NT2/D1 (cell line): ENCODE results near the gene DTWD2.
"Not testable (repeated sequence)": the region's sequence is repeated elsewhere in the genome, so short reads cannot be mapped to it uniquely, and the experiment has no call there.

Experiments
- DNase-seq: peaks from one replicate; pipeline ENCODE4 v3.0.0-alpha.2; 2011; ENCODE audit warnings: low read depth, low spot score
- H3K27me3 ChIP-seq: 2 replicates; pipeline ENCODE4 v1.6.0; 2011; ENCODE audit warnings: mild to moderate bottlenecking; ENCODE audit not compliant: insufficient read length, insufficient read depth
- H3K36me3 ChIP-seq: 2 replicates; pipeline ENCODE4 v1.6.1; 2011; ENCODE audit warnings: mild to moderate bottlenecking, low read length, mixed read lengths; ENCODE audit not compliant: insufficient read depth, insufficient read length
- H3K4me1 ChIP-seq: 2 replicates; pipeline ENCODE4 v1.5.1; 2011; ENCODE audit not compliant: insufficient read depth, insufficient read length
- H3K4me3 ChIP-seq: 2 replicates; pipeline ENCODE4 v1.5.1; 2011; ENCODE audit warnings: low read depth; ENCODE audit not compliant: insufficient read length
- H3K9ac ChIP-seq: 2 replicates; pipeline ENCODE4 v1.6.0; 2011; ENCODE audit warnings: low read depth; ENCODE audit not compliant: insufficient read length
- H3K9me3 ChIP-seq: 2 replicates; pipeline ENCODE4 v1.5.1; 2011; ENCODE audit warnings: mild to moderate bottlenecking, low read length; ENCODE audit not compliant: insufficient read depth
- SUZ12 ChIP-seq: IDR thresholded peaks from 2 replicates; pipeline ENCODE4 v1.6.1; 2011; ENCODE audit not compliant: insufficient read length, insufficient read depth; ENCODE audit errors: extremely low read depth
- YY1 ChIP-seq: IDR thresholded peaks from 2 replicates; pipeline ENCODE4 v1.6.1; 2011; ENCODE audit not compliant: insufficient read length, insufficient read depth
- ZNF274 ChIP-seq: IDR thresholded peaks from 2 replicates; pipeline ENCODE4 v1.6.1; 2011; ENCODE audit warnings: mild to moderate bottlenecking, low read depth, low read length

DTWD2 gene

DNA sequence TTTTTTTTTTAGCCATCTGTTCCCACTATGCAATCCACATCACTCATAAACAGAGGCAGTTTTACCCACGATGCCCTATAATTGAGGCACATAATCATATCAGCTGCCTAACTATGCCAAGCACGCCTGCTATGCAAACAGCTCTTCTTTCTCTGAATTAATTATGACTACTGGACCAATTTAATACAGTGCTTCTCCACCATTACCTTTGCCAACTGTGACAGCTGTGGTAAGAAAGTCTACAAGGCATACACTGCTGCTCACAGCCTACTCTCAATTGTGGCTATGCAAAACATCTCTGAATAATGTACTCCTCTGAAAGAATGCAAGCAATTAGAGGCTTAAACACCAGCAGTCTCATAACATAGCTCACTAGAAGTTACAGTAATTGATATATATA lies 97.1 kb downstream of the DTWD2 start:
- Histone ChIP-seq H3K27me3 (no peaks in the 10 kb centered on the region), H3K9ac (no peak overlapping the region), H3K4me1 (no peaks in the 10 kb centered on the region), H3K9me3 (no peaks in the 10 kb centered on the region), H3K36me3 (peaks cover 4% of the 10 kb centered on the region), H3K4me3 (no peak overlapping the region)
- DNase-seq: no peak
- TF ChIP-seq YY1 (no peak), ZNF274 (no peak), SUZ12 (no peak)

DNA sequence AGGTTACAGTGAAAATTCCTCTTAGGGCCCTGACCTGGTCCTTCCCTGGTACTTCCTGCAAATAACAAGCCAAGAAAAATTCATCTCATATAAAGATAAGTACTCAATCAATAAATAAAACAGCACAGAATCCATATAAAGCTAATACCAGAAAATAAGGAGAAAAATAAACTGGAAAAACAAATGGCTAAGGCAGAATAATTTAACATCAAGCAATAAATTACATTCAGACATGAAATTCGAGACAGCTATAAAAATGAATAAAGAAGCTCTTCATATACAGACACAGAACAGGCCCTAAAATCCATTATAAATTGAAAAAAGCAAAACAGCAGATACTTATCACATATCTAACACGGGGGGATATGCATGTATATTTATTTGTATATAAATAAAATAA lies 99.2 kb downstream of the DTWD2 start:
- Histone ChIP-seq H3K4me1 (no peaks in the 10 kb centered on the region), H3K9me3 (no peaks in the 10 kb centered on the region), H3K27me3 (no peaks in the 10 kb centered on the region), H3K36me3 (peaks cover 4% of the 10 kb centered on the region), H3K4me3 (no peak overlapping the region), H3K9ac (no peak overlapping the region)
- no peak for DNase-seq
- TF ChIP-seq SUZ12 (no peak), ZNF274 (no peak), YY1 (no peak)

DNA sequence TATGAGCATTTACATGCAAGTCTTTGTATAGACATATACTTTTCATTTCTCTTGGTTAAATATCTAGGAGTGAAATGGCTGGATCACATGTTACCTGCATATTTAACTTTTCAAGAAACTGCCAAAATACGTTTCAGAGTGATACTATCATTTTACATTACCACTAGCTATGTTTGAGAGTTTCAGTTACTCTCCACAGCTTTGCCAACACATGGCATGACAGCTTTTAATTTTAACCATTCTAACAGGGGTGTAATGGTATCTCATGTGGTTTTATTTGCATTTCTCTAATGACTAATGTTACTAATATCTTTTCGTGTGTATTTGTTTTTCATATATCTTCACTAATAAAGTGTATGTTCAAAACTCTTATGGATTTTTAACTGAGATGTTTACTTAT lies 99.8 kb downstream of the DTWD2 start:
- no peaks in the 10 kb centered on the region for H3K4me1 ChIP-seq
- H3K27me3 ChIP-seq: no peaks in the 10 kb centered on the region
- no peaks in the 10 kb centered on the region for H3K9me3 ChIP-seq
- TF ChIP-seq ZNF274 (no peak), YY1 (no peak), SUZ12 (no peak)
- DNase-seq: no peak
- H3K9ac ChIP-seq: no peak overlapping the region
- H3K36me3 ChIP-seq: peaks cover 4% of the 10 kb centered on the region
- H3K4me3 ChIP-seq: no peak overlapping the region

DNA sequence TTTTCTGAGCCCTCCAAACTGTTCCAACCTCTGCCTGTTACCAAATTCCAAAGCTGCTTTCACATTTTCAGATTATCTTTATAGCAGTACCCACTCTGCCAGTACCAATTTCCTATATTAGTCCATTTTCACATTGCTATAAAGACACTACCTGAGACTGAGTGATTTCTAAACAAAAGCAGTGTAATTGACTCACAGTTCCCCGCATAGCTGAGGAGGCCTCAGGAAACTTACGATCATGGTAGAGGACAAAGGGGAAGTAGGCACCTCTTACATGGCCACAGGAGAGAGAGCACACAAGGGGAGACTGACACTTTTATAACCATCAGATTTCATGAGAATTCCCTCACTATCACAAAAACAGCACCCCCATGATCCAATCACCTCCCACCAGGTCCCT lies 105.0 kb downstream of the DTWD2 start:
- H3K4me1 ChIP-seq: no peaks in the 10 kb centered on the region
- peaks cover 4% of the 10 kb centered on the region for H3K36me3 ChIP-seq
- no peak overlapping the region for H3K4me3 ChIP-seq
- TF ChIP-seq ZNF274 (no peak), YY1 (no peak), SUZ12 (no peak)
- peaks cover 12% of the 10 kb centered on the region; the same call in 1 of the 2 replicates for H3K9me3 ChIP-seq
- no peak for DNase-seq
- H3K27me3 ChIP-seq: no peaks in the 10 kb centered on the region
- no peak overlapping the region for H3K9ac ChIP-seq

DNA sequence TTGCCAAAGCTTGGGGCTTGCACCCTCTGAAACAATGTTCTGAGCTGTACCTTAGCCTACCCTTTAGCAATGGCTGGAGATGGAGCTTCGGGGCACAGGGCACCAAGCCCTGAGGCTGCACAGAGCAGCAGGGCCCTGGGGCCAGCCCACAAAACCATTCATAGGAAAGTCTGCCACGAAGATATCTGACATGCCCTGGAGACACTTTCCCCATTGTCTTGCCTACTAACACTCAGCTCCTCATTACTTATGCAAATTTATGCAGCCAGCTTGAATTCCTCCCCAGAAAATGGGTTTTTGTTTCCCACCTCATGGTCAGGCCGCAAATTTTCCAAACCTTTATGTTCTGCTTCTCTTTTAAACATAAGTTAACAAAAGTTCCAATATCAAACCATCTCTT lies 105.7 kb downstream of the DTWD2 start:
- Histone ChIP-seq H3K4me3 (no peak overlapping the region), H3K9me3 (peaks cover 12% of the 10 kb centered on the region; the same call in 1 of the 2 replicates), H3K9ac (no peak overlapping the region), H3K27me3 (no peaks in the 10 kb centered on the region), H3K4me1 (no peaks in the 10 kb centered on the region), H3K36me3 (peaks cover 2% of the 10 kb centered on the region)
- DNase-seq: peak; percentile 1
- TF ChIP-seq SUZ12 (no peak), ZNF274 (no peak), YY1 (no peak)

DNA sequence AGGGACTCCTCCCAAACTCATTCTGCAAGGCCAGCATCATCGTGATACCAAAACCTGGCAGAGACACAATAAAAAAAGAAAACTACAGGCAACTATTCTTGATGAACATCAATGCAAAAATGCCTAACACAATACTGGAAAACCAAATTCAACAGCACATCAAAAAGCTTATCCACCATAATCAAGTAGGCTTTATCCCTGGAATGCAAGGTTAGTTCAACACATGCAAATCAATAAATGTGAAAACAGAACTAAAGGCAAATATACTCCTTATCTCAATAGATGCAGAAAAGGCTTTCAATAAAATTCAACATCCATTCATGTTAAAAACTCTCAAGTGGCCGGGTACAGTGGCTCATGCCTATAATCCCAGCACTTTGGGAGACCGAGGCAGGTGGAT lies 111.5 kb downstream of the DTWD2 start:
- not testable (repeated sequence) for H3K9ac ChIP-seq, H3K27me3 ChIP-seq, H3K9me3 ChIP-seq, H3K36me3 ChIP-seq, H3K4me3 ChIP-seq, H3K4me1 ChIP-seq, DNase-seq

DNA sequence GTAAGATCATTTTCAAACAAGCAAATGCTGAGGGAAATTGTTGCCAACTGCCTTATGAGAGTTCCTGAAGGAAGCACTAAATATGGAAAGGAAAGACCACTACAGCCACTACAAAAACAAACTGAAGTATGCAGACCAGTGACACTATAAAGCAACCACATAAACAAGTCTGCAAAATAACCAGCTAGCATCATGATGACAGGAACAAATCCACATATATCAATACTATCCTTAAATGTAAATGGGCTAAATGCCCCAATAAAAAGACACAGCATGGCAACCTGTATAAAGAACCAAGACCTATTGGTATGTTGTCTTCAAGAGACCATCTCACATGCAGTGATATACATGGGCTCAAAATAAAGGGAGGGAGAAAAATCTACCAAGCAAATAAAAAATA lies 113.2 kb downstream of the DTWD2 start:
- no peaks in the 10 kb centered on the region for H3K27me3 ChIP-seq

DNA sequence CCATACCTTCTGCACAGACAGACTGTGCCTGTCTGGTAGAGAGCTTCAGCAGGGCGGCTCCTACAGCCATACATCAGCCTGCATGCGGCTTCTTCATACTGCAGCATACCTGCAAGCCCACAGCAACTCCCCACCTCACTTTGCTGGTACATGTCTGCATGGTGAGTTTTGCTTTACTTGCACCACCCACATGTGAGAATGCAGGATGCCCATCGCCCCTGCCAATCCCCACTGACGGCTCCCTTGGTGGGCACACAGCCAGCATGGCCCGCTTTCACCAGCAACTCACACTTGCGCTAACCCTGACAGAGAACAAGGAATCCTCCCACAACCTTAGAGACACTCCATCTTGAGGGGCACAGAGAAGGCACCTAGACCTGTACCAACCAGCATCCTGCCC lies 114.9 kb downstream of the DTWD2 start:
- H3K9me3 ChIP-seq: no peaks in the 10 kb centered on the region; the same call in 1 of the 2 replicates
- DNase-seq: no peak
- H3K4me1 ChIP-seq: no peaks in the 10 kb centered on the region
- H3K36me3 ChIP-seq: no peaks in the 10 kb centered on the region
- no peaks in the 10 kb centered on the region for H3K27me3 ChIP-seq
- no peak overlapping the region for H3K9ac ChIP-seq
- no peak for TF ChIP-seq ZNF274
- TF ChIP-seq SUZ12: no peak
- no peak for TF ChIP-seq YY1
- H3K4me3 ChIP-seq: no peak overlapping the region

More for the DNA sequence above, 113.2 kb downstream of the DTWD2 start:
- no peaks in the 10 kb centered on the region; the same call in 1 of the 2 replicates for H3K9me3 ChIP-seq
- no peaks in the 10 kb centered on the region for H3K36me3 ChIP-seq
- no peaks in the 10 kb centered on the region for H3K4me1 ChIP-seq
- no peak overlapping the region for H3K4me3 ChIP-seq
- TF ChIP-seq SUZ12 (no peak), ZNF274 (no peak), YY1 (no peak)
- DNase-seq: no peak
- H3K9ac ChIP-seq: no peak overlapping the region
